H9 (cell line): ENCODE measurements around the gene KCNJ1. TPM values are rescaled to one million over a fixed set of nuclear protein-coding genes. Genes with fewer than 3 reads are reported as not detected.

ENCODE experiments used
- DNase-seq: peaks from one replicate; pipeline ENCODE4 v3.0.0-alpha.2; 2017
- H2AFZ ChIP-seq: one replicate; pipeline ENCODE4 v1.6.1; 2013; ENCODE audit warnings: mild to moderate bottlenecking, low read length, control low read depth, moderate library complexity
- H2AK5ac ChIP-seq: 2 replicates; pipeline ENCODE4 v1.6.1; 2013; ENCODE audit warnings: low read length, control low read depth, mixed read lengths; ENCODE audit not compliant: insufficient read length
- H2BK120ac ChIP-seq: one replicate; pipeline ENCODE4 v1.6.1; 2013; ENCODE audit warnings: low read depth, mild to moderate bottlenecking, low read length, control low read depth, inconsistent platforms; ENCODE audit not compliant: poor library complexity, severe bottlenecking
- H2BK12ac ChIP-seq: 2 replicates; pipeline ENCODE4 v1.6.1; 2013; ENCODE audit warnings: low read length, control low read depth, mixed read lengths, low read depth; ENCODE audit not compliant: insufficient read length
- H2BK15ac ChIP-seq: 2 replicates; pipeline ENCODE4 v1.6.1; 2013; ENCODE audit warnings: low read depth, low read length, control low read depth
- H2BK20ac ChIP-seq: one replicate; pipeline ENCODE4 v1.6.1; 2013; ENCODE audit warnings: low read depth, mild to moderate bottlenecking, low read length, control low read depth, inconsistent platforms; ENCODE audit not compliant: poor library complexity, severe bottlenecking
- H2BK5ac ChIP-seq: 2 replicates; pipeline ENCODE4 v1.6.1; 2013; ENCODE audit warnings: low read length, control low read depth, mixed read lengths; ENCODE audit not compliant: insufficient read length
- H3K14ac ChIP-seq: 2 replicates; pipeline ENCODE4 v1.6.1; 2013; ENCODE audit warnings: low read length, control low read depth; ENCODE audit not compliant: insufficient read depth
- H3K18ac ChIP-seq: 2 replicates; pipeline ENCODE4 v1.6.1; 2013; ENCODE audit warnings: low read depth, mild to moderate bottlenecking, mixed read lengths, low read length, control low read depth; ENCODE audit not compliant: insufficient read length
- H3K23ac ChIP-seq: 2 replicates; pipeline ENCODE4 v1.6.1; 2013; ENCODE audit warnings: low read length, control low read depth, mixed read lengths, low read depth; ENCODE audit not compliant: insufficient read length
- H3K23me2 ChIP-seq: 2 replicates; pipeline ENCODE4 v1.6.1; 2013; ENCODE audit warnings: low read depth, mild to moderate bottlenecking, mixed read lengths, low read length, control low read depth; ENCODE audit not compliant: insufficient read length, poor library complexity, severe bottlenecking
- H3K27ac ChIP-seq: 2 replicates; pipeline ENCODE4 v1.5.1; 2013; ENCODE audit warnings: low read length, control low read depth, mixed read lengths, low read depth; ENCODE audit not compliant: insufficient read length
- H3K27me3 ChIP-seq: 2 replicates; pipeline ENCODE4 v1.6.1; 2013; ENCODE audit warnings: low read length, control low read depth, inconsistent platforms; ENCODE audit not compliant: insufficient read depth
- H3K4ac ChIP-seq: 2 replicates; pipeline ENCODE4 v1.6.1; 2013; ENCODE audit warnings: low read depth, mild to moderate bottlenecking, control low read depth, inconsistent platforms, low read length, moderate library complexity
- H3K4me1 ChIP-seq: 2 replicates; pipeline ENCODE4 v1.6.1; 2013; ENCODE audit warnings: low read length, control low read depth, inconsistent platforms; ENCODE audit not compliant: insufficient read depth
- H3K4me2 ChIP-seq: 2 replicates; pipeline ENCODE4 v1.6.1; 2013; ENCODE audit warnings: low read length, control low read depth, mixed read lengths; ENCODE audit not compliant: insufficient read length, insufficient read depth
- H3K56ac ChIP-seq: 2 replicates; pipeline ENCODE4 v1.6.1; 2013; ENCODE audit warnings: low read depth, mild to moderate bottlenecking, mixed read lengths, low read length, control low read depth; ENCODE audit not compliant: insufficient read length
- H3K79me1 ChIP-seq: 2 replicates; pipeline ENCODE4 v1.6.1; 2013; ENCODE audit warnings: low read depth, mild to moderate bottlenecking, moderate library complexity, low read length, control low read depth, inconsistent platforms; ENCODE audit not compliant: insufficient read depth, poor library complexity, severe bottlenecking
- H3K79me2 ChIP-seq: 2 replicates; pipeline ENCODE4 v1.6.1; 2013; ENCODE audit warnings: low read length, control low read depth, inconsistent platforms; ENCODE audit not compliant: insufficient read depth
- H3K9ac ChIP-seq: 2 replicates; pipeline ENCODE4 v1.6.1; 2013; ENCODE audit warnings: low read length, control low read depth, mixed read lengths; ENCODE audit not compliant: insufficient read length; ENCODE audit errors: extremely low read depth
- H3K9me3 ChIP-seq: one replicate; pipeline ENCODE4 v1.6.1; 2013; ENCODE audit warnings: low read depth, low read length, inconsistent platforms; ENCODE audit not compliant: control insufficient read depth
- H3T11ph ChIP-seq: one replicate; pipeline ENCODE4 v1.6.1; 2013; ENCODE audit warnings: mild to moderate bottlenecking, low read length, control low read depth, inconsistent platforms
- H4K20me1 ChIP-seq: one replicate; pipeline ENCODE4 v1.6.1; 2013; ENCODE audit not compliant: control insufficient read depth, insufficient read length, insufficient read depth
- H4K5ac ChIP-seq: 2 replicates; pipeline ENCODE4 v1.6.1; 2013; ENCODE audit warnings: low read depth, mild to moderate bottlenecking, mixed read lengths, low read length, control low read depth; ENCODE audit not compliant: insufficient read length
- H4K8ac ChIP-seq: replicated peaks from 2 replicates; pipeline ENCODE4 v1.6.1; 2013; ENCODE audit warnings: low read length, control low read depth, mixed read lengths, low read depth; ENCODE audit not compliant: insufficient read length
- H4K91ac ChIP-seq: 2 replicates; pipeline ENCODE4 v1.6.1; 2013; ENCODE audit warnings: low read depth, mild to moderate bottlenecking, moderate library complexity, mixed read lengths, low read length, control low read depth; ENCODE audit not compliant: insufficient read length
- H3K27ac Mint-ChIP-seq, 3 experiments: 2 replicates in 2 of 3; 3 replicates in 1 of 3; pipeline ENCODE4 v1.8.0; 2020 to 2021; ENCODE audit warnings: mixed read lengths in 3 of 3, mild to moderate bottlenecking in 1 of 3, moderate library complexity in 1 of 3
- H3K27me3 Mint-ChIP-seq: 2 replicates; pipeline ENCODE4 v1.8.0; 2021; ENCODE audit warnings: low read depth, mild to moderate bottlenecking, moderate library complexity, mixed read lengths
- H3K36me3 Mint-ChIP-seq, 3 experiments: 2 replicates in 2 of 3; 3 replicates in 1 of 3; pipeline ENCODE4 v1.8.0; 2020 to 2021; ENCODE audit warnings: low read depth in 3 of 3, mixed read lengths in 3 of 3; ENCODE audit not compliant: insufficient read depth in 1 of 3
- H3K4me1 Mint-ChIP-seq, 2 experiments: 2 replicates each; pipeline ENCODE4 v1.8.0; 2020; ENCODE audit warnings: mixed read lengths in 2 of 2
- H3K4me3 Mint-ChIP-seq, 2 experiments: 2 replicates in 1 of 2; 3 replicates in 1 of 2; pipeline ENCODE4 v1.8.0; 2020 to 2021; ENCODE audit warnings: mild to moderate bottlenecking in 2 of 2, mixed read lengths in 2 of 2, moderate library complexity in 1 of 2
- H3K9me3 Mint-ChIP-seq, 2 experiments: 2 replicates in 1 of 2; 3 replicates in 1 of 2; pipeline ENCODE4 v1.8.0; 2020; ENCODE audit warnings: mild to moderate bottlenecking in 2 of 2, mixed read lengths in 2 of 2, moderate library complexity in 1 of 2
- CTCF ChIP-seq: fragments of 200-600 bp; sonication (generic); conservative IDR thresholded peaks from 3 replicates; pipeline ENCODE4 v1.8.0; 2021; ENCODE audit warnings: antibody characterized with exemption, mild to moderate bottlenecking
- WGBS: extraction: QIAGEN DNeasy Blood & Tissue Kit; methylation state at CpG from one replicate; pipeline ENCODE4 v1.1.7; 2013; ENCODE audit warnings: missing lambda C conversion rate, low lambda C conversion rate, mixed read lengths; ENCODE audit not compliant: insufficient read length; ENCODE audit errors: extremely low coverage; 5-methylcytosine and 5-hydroxymethylcytosine counted together
- total RNA-seq: library from RNA; stranded (reverse); gene quantifications from 2 replicates; pipeline ENCODE4 v1.2.1, GENCODE V29; 2021

KCNJ1 gene
- total RNA-seq, 1 experiment from 2014 or later: not detected

DNA sequence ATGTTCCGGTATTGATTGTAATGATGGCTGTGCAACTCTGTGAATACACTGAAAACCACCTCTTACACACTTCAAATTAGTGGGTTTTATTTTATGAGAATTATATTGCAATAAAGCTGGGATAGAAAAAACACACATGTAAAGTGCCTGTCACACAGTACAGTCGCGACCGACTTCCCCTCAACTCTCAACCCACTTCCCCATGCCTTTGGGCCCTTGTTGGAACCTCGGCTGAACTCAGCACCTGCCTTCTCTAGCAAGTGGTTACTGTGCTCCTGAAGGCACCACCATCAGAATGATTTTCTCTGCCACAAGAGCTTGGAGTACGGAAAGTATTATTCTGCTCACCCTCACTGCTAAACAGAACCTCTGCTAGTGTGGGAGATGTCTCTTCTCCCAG is 13.5 kb downstream of the KCNJ1 start:
- Mint-ChIP-seq H3K9me3 (no peaks in the 10 kb centered on the region), H3K27ac (no peak overlapping the region), H3K27me3 (peaks cover 15% of the 10 kb centered on the region), H3K36me3 (no peaks in the 10 kb centered on the region), H3K4me1 (peaks cover 0 to 8% of the 10 kb centered on the region in 2 experiments; a peak in 1 of 4 replicates), H3K4me3 (no peak overlapping the region; a peak in 1 of 5 replicates)
- Histone ChIP-seq H3K56ac (no peak overlapping the region), H3K4me1 (no peaks in the 10 kb centered on the region), H2BK12ac (no peak overlapping the region), H3K23ac (no peak overlapping the region), H3K4ac (no peak overlapping the region), H2BK120ac (no peak overlapping the region), H3K27me3 (no peaks in the 10 kb centered on the region), H2BK5ac (no peak overlapping the region), H3K4me2 (no peak overlapping the region), H3K79me2 (no peaks in the 10 kb centered on the region), H3T11ph (no peak overlapping the region), H4K91ac (no peak overlapping the region), H2AK5ac (no peak overlapping the region), H3K18ac (no peak overlapping the region), H4K5ac (no peak overlapping the region), H2BK15ac (no peak overlapping the region), H3K14ac (no peak overlapping the region), H3K23me2 (no peaks in the 10 kb centered on the region), H3K27ac (no peak overlapping the region), H4K8ac (no peak overlapping the region), H3K79me1 (no peaks in the 10 kb centered on the region), H3K9me3 (no peaks in the 10 kb centered on the region), H4K20me1 (no peaks in the 10 kb centered on the region), H2BK20ac (no peak overlapping the region), H3K9ac (no peak overlapping the region), H2AFZ (no peak overlapping the region)
- no peak for TF ChIP-seq CTCF
- no CpG with 5 or more reads among the region's 6 CpGs for WGBS
- no peak for DNase-seq
